ENCODE data around the gene FLRT1. TPM values are rescaled to one million over a fixed set of nuclear protein-coding genes. Genes with fewer than 3 reads are reported as not detected.

FLRT1 gene
- total RNA-seq, 3 donors from 2014 or later = not detected

DNA sequence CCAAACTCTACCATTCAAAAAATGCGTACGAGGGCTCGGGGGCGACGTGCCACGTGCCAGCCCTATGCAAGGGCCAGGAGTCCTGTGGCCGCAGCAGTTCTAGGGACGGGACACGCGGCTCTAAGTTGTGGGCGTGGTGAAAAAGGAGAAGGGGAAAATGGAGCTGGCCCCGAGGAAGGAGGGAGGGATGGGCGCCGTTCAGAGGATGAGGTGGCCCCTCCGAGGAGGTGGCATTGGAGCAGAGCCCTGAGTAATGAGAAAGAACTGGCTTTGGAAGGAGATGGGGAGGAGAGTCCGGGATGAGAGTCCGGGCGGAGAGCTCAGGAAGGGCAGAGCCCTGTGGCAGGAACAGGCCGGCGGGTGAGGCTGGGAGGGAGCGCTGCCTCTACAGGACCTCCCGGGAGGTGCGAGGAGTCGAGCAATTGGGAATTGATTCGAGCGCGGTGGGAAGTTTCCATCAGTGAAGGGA, 28.5 kb upstream of the FLRT1 start:
- Histone ChIP-seq H3K9me3 (no peaks in the 10 kb centered on the region), H3K27me3 (no peaks in the 10 kb centered on the region), H3K4me1 (peaks cover 0 to 4% of the 10 kb centered on the region in 2 donors), H3K4me3 (peak overlapping the region; percentile 36 to 67 (median 42)), H3K27ac (no peak overlapping the region), H3K36me3 (no peaks in the 10 kb centered on the region)
- intact Hi-C loops (cut with DNase I; ENCODE audit: low total_unique reads) = no loop called here
- TF ChIP-seq POLR2A (IDR thresholded peaks at IDR 0.05) = no peak
- no peak for TF ChIP-seq POLR2AphosphoS5 (IDR thresholded peaks at IDR 0.05)
- no peak for TF ChIP-seq CTCF (IDR thresholded peaks at IDR 0.05)
- DNase-seq (ENCODE audit: low spot score in 2 of 2) = no peak

GRCh38 chr11:64007629-64008282, 28.0 kb upstream of the FLRT1 start:
- no peak overlapping the region for H3K27ac ChIP-seq
- TF ChIP-seq POLR2A (IDR thresholded peaks at IDR 0.05) = no peak
- no peak for TF ChIP-seq POLR2AphosphoS5 (IDR thresholded peaks at IDR 0.05)
- peak in 1 of 3 donors; percentile 26 for TF ChIP-seq CTCF (IDR thresholded peaks at IDR 0.05)
- no peak for DNase-seq (ENCODE audit: low spot score in 2 of 2)
- peak overlapping the region; percentile 36 to 67 (median 42) for H3K4me3 ChIP-seq
- no peaks in the 10 kb centered on the region for H3K27me3 ChIP-seq
- intact Hi-C loops (cut with DNase I; ENCODE audit: low total_unique reads) = no loop called here
- H3K4me1 ChIP-seq = peaks cover 0 to 4% of the 10 kb centered on the region in 2 donors
- H3K36me3 ChIP-seq = no peaks in the 10 kb centered on the region
- H3K9me3 ChIP-seq = no peaks in the 10 kb centered on the region

- no peaks in the 10 kb centered on the region for H3K36me3 ChIP-seq
- DNase-seq (ENCODE audit: low spot score in 2 of 2) = no peak
- intact Hi-C loops (cut with DNase I; ENCODE audit: low total_unique reads) = no loop called here
- peaks cover 0 to 4% of the 10 kb centered on the region in 2 donors for H3K4me1 ChIP-seq
- no peak for TF ChIP-seq POLR2AphosphoS5 (IDR thresholded peaks at IDR 0.05)
- no peak for TF ChIP-seq POLR2A (IDR thresholded peaks at IDR 0.05)
- no peak for TF ChIP-seq CTCF (IDR thresholded peaks at IDR 0.05)
- peak overlapping the region in 2 of 3 donors; percentile 42 to 67 for H3K4me3 ChIP-seq
- no peak overlapping the region for H3K27ac ChIP-seq
- H3K27me3 ChIP-seq = no peaks in the 10 kb centered on the region
- H3K9me3 ChIP-seq = no peaks in the 10 kb centered on the region
These were observed 27.3 kb upstream of the FLRT1 start for GRCh38 chr11:64008283-64008913.

DNA sequence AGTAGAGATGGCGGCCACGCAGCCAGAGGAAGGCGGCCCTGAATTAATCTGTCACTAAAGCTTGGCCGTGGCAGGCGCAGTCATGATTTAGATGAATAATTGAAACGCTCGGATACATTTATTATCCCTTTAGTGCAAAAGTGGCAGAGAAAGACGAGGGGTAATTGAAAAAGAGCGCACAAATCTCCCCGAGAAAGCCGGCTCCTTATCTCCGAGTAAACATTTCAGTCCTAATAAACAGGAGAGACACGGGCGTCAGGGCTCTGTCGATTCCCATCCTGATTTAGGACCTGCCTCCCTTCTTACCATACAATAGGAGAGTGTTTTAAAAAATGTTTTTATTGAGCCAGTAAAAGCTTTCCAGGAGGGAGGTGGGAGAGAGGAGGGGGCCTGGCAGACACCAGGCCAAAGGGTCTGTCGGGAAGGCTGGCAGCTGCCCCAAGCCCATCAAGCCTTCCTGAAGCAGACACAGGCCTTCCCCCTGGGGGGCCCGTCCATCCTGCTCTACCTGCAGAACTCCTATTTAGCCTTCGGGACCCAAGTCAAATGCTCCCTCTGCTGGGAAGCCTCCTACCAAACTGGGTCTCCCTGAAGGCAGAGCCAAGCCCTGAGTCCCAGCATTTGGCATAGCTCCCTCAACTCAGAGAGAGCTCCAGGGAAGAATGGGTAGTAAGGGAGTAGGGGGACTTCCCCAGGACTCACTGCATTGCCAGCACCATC, 26.7 kb upstream of the FLRT1 start:
- peaks cover 0 to 4% of the 10 kb centered on the region in 2 donors for H3K4me1 ChIP-seq
- DNase-seq (ENCODE audit: low spot score in 2 of 2) = no peak
- H3K27me3 ChIP-seq = no peaks in the 10 kb centered on the region
- no peaks in the 10 kb centered on the region for H3K36me3 ChIP-seq
- no peak overlapping the region for H3K27ac ChIP-seq
- TF ChIP-seq CTCF (IDR thresholded peaks at IDR 0.05) (no peak), POLR2AphosphoS5 (IDR thresholded peaks at IDR 0.05) (no peak)
- H3K4me3 ChIP-seq = no peak overlapping the region
- intact Hi-C loops (cut with DNase I; ENCODE audit: low total_unique reads) = no loop called here
- no peaks in the 10 kb centered on the region for H3K9me3 ChIP-seq

DNA sequence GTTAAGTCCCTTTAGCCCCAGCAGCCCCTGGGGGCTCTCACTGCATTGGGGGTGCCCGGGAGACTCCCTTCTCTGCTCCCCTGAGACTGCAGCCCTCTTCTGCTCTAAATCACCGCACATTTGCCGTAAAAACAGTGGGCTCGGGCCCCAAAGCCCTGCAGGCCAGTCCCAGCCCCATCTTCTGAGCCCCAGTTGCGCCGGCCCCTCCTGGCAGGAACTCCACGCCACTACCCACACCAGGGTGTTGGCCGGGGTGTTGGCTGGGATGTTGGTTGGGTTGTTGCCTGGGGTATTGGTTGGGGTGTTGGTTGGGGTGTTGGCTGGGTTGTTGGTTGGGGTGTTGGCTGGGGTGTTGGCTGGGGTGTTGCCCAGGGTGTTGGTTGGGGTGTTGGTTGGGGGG, 26.0 kb upstream of the FLRT1 start:
- intact Hi-C loops (cut with DNase I; ENCODE audit: low total_unique reads) = no loop called here
- Histone ChIP-seq H3K4me3 (no peak overlapping the region), H3K27ac (no peak overlapping the region), H3K9me3 (no peaks in the 10 kb centered on the region), H3K27me3 (no peaks in the 10 kb centered on the region), H3K36me3 (no peaks in the 10 kb centered on the region), H3K4me1 (peaks cover 0 to 4% of the 10 kb centered on the region in 2 donors)
- no peak for TF ChIP-seq POLR2AphosphoS5 (IDR thresholded peaks at IDR 0.05)
- no peak for TF ChIP-seq POLR2A (IDR thresholded peaks at IDR 0.05)
- no peak for TF ChIP-seq CTCF (IDR thresholded peaks at IDR 0.05)
- DNase-seq (ENCODE audit: low spot score in 2 of 2) = no peak
